Trophoblast cell (in vitro differentiated cells and primary cell): Measurements from ENCODE around the gene TIMM9.

Source experiments
- DNase-seq, 2 donors: peaks; one replicate each; pipeline ENCODE4 v3.0.0-alpha.2; 2016
- H2AFZ ChIP-seq: 2 replicates; pipeline ENCODE4 v1.6.1; 2013; ENCODE audit warnings: low read length, moderate library complexity, mild to moderate bottlenecking; ENCODE audit not compliant: insufficient read depth, poor library complexity
- H2AK5ac ChIP-seq: 2 replicates; pipeline ENCODE4 v1.6.1; 2013; ENCODE audit warnings: mild to moderate bottlenecking, low read length
- H2BK120ac ChIP-seq: 2 replicates; pipeline ENCODE4 v1.6.1; 2013; ENCODE audit warnings: low read length, mild to moderate bottlenecking, moderate library complexity; ENCODE audit not compliant: insufficient read depth, poor library complexity
- H2BK12ac ChIP-seq: 2 replicates; pipeline ENCODE4 v1.6.1; 2013; ENCODE audit warnings: mild to moderate bottlenecking, low read length, moderate library complexity
- H2BK5ac ChIP-seq: 2 replicates; pipeline ENCODE4 v1.6.1; 2013; ENCODE audit warnings: low read length, low read depth, moderate library complexity, mild to moderate bottlenecking; ENCODE audit not compliant: poor library complexity
- H3K14ac ChIP-seq: 2 replicates; pipeline ENCODE4 v1.6.1; 2013; ENCODE audit warnings: mild to moderate bottlenecking, low read length
- H3K18ac ChIP-seq: 2 replicates; pipeline ENCODE4 v1.6.1; 2013; ENCODE audit warnings: mild to moderate bottlenecking, low read length
- H3K23ac ChIP-seq: 2 replicates; pipeline ENCODE4 v1.6.1; 2013; ENCODE audit warnings: low read length
- H3K27ac ChIP-seq: 2 replicates; pipeline ENCODE4 v1.5.1; 2013; ENCODE audit warnings: low read depth, mild to moderate bottlenecking, inconsistent platforms, low read length, moderate library complexity
- H3K27me3 ChIP-seq: 2 replicates; pipeline ENCODE4 v1.6.1; 2013; ENCODE audit warnings: inconsistent platforms, mild to moderate bottlenecking, low read length, moderate library complexity; ENCODE audit not compliant: insufficient read depth
- H3K36me3 ChIP-seq, 2 experiments: 1 replicate in 1 of 2; 2 replicates in 1 of 2; pipeline ENCODE4 v1.6.1; 2013; ENCODE audit warnings: low read length in 2 of 2, mild to moderate bottlenecking in 2 of 2, moderate library complexity in 1 of 2; ENCODE audit not compliant: insufficient read depth in 2 of 2, control insufficient read depth in 1 of 2
- H3K4ac ChIP-seq: 2 replicates; pipeline ENCODE4 v1.6.1; 2013; ENCODE audit warnings: low read depth, mild to moderate bottlenecking, low read length, moderate library complexity
- H3K4me1 ChIP-seq, 2 experiments: 1 replicate in 1 of 2; 2 replicates in 1 of 2; pipeline ENCODE4 v1.6.1; 2013; ENCODE audit warnings: low read length in 2 of 2, mild to moderate bottlenecking in 2 of 2, moderate library complexity in 1 of 2; ENCODE audit not compliant: insufficient read depth in 2 of 2, control insufficient read depth in 1 of 2
- H3K4me2 ChIP-seq: 2 replicates; pipeline ENCODE4 v1.6.1; 2013; ENCODE audit warnings: inconsistent platforms, mild to moderate bottlenecking, low read length, moderate library complexity
- H3K4me3 ChIP-seq: 2 replicates; pipeline ENCODE4 v1.5.1; 2013; ENCODE audit warnings: mild to moderate bottlenecking, low read depth, low read length, inconsistent platforms
- H3K79me1 ChIP-seq: one replicate; pipeline ENCODE4 v1.6.1; 2013; ENCODE audit warnings: low read length
- H3K79me2 ChIP-seq: 2 replicates; pipeline ENCODE4 v1.6.1; 2013; ENCODE audit warnings: low read length, mild to moderate bottlenecking; ENCODE audit not compliant: control insufficient read depth, insufficient read depth, poor library complexity
- H3K9ac ChIP-seq: 2 replicates; pipeline ENCODE4 v1.6.1; 2013; ENCODE audit warnings: mild to moderate bottlenecking, low read length
- H3K9me3 ChIP-seq: 2 replicates; pipeline ENCODE4 v1.6.1; 2013; ENCODE audit warnings: low read depth, mild to moderate bottlenecking, control low read depth, inconsistent platforms, low read length; ENCODE audit not compliant: insufficient read depth
- H4K12ac ChIP-seq: 2 replicates; pipeline ENCODE4 v1.6.1; 2013; ENCODE audit warnings: low read depth, mild to moderate bottlenecking, low read length, moderate library complexity
- H4K8ac ChIP-seq: 2 replicates; pipeline ENCODE4 v1.6.1; 2013; ENCODE audit warnings: low read depth, mild to moderate bottlenecking, low read length, moderate library complexity
- H4K91ac ChIP-seq: one replicate; pipeline ENCODE4 v1.6.1; 2013; ENCODE audit warnings: low read depth, mild to moderate bottlenecking, low read length, moderate library complexity
- WGBS: extraction: QIAGEN DNeasy Blood & Tissue Kit; methylation state at CpG from one replicate; pipeline ENCODE4 v1.1.7; 2013; ENCODE audit warnings: missing lambda C conversion rate; ENCODE audit not compliant: insufficient read length, insufficient coverage; ENCODE audit errors: extremely low coverage; 5-methylcytosine and 5-hydroxymethylcytosine counted together

TIMM9 gene

DNA sequence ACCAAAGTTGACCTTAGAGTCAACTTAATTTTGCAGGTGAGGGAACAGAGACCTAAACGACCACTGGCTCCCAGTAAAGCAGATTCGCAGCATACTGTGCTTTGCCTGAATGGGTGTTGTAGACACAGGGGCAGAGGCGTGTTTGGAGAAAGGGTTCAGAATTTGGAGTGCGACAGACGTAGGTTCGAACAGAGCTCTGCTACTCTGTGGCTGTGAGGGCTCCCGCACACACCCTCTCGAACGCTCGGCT, 31.8 kb downstream of the TIMM9 start:
- Histone ChIP-seq H2AFZ (peak overlapping the region; percentile 19), H3K79me2 (no peaks in the 10 kb centered on the region), H2BK120ac (no peak overlapping the region), H3K23ac (no peak overlapping the region), H3K9ac (no peak overlapping the region), H3K4me3 (peak overlapping the region; percentile 61), H3K27me3 (no peaks in the 10 kb centered on the region), H3K36me3 (no peaks in the 10 kb centered on the region), H3K14ac (no peak overlapping the region), H3K27ac (no peak overlapping the region), H3K4me1 (peaks cover 0 to 6% of the 10 kb centered on the region in 2 experiments), H3K18ac (no peak overlapping the region), H3K79me1 (no peaks in the 10 kb centered on the region), H3K9me3 (no peaks in the 10 kb centered on the region), H2BK12ac (no peak overlapping the region), H3K4ac (no peak overlapping the region), H2AK5ac (no peak overlapping the region), H4K8ac (peak overlapping the region; percentile 7), H3K4me2 (peak overlapping the region; percentile 67), H4K12ac (peak overlapping the region; percentile 10), H4K91ac (peak overlapping the region; percentile 4), H2BK5ac (no peak overlapping the region)
- DNase-seq = no peak
- WGBS = no CpG with 5 or more reads among the region's 10 CpGs

DNA sequence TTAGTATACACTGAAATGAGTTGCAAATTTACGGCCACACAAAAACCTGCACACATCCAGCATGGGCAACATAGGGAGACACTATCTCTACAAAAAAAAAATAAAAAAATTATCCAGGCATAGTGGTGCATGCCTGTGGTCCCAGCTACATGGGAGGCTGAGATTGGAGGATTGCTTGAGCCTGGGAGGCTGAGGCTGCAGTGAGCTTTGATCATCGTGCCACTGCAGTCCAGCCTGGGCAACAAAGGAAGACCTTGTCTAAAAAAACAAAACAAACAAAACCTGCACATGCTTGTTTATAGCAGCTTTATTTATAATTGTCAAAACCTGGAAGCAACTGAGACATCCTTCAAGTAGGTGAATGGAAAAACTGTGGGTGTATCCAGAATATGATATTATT, 36.5 kb downstream of the TIMM9 start:
- Histone ChIP-seq H3K9me3 (no peaks in the 10 kb centered on the region), H3K23ac (no peak overlapping the region), H2AFZ (no peak overlapping the region), H3K9ac (no peak overlapping the region), H3K27me3 (no peaks in the 10 kb centered on the region), H4K8ac (no peak overlapping the region), H3K79me2 (no peaks in the 10 kb centered on the region), H2BK12ac (no peak overlapping the region), H3K36me3 (no peaks in the 10 kb centered on the region), H3K4me2 (no peak overlapping the region), H3K27ac (no peak overlapping the region), H4K12ac (no peak overlapping the region), H2BK120ac (no peak overlapping the region), H3K4ac (no peak overlapping the region), H4K91ac (no peak overlapping the region), H3K4me1 (peaks cover 0 to 4% of the 10 kb centered on the region in 2 experiments), H3K18ac (no peak overlapping the region), H2AK5ac (no peak overlapping the region), H3K14ac (no peak overlapping the region), H3K79me1 (no peaks in the 10 kb centered on the region), H2BK5ac (no peak overlapping the region), H3K4me3 (no peak overlapping the region)
- DNase-seq = no peak
- no CpG with 5 or more reads among the region's 2 CpGs for WGBS

DNA sequence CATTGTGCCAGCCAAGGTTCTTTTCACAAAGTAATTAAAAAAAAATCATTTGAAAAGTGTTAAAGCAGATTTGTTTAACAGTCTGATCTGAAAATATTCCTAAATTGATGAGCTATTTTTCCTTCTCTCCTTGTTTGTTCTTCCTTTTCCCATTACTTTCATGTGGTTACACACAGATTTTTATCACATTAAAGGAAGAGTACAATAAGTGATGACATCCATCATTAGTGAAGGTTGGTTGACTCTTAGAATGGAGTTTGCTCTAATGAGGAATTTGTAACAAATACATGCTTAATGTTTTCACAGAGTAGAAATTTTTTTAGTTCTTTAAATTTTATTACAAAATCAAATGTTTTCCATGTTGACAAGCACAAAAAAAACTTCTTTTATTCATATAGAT, 50.5 kb downstream of the TIMM9 start:
- Histone ChIP-seq H3K9ac (no peak overlapping the region), H2BK12ac (no peak overlapping the region), H2BK120ac (no peak overlapping the region), H3K27me3 (no peaks in the 10 kb centered on the region), H4K91ac (no peak overlapping the region), H3K14ac (no peak overlapping the region), H2AFZ (no peak overlapping the region), H2BK5ac (no peak overlapping the region), H4K8ac (no peak overlapping the region), H3K27ac (no peak overlapping the region), H3K23ac (no peak overlapping the region), H3K4me2 (no peak overlapping the region), H4K12ac (no peak overlapping the region), H3K18ac (no peak overlapping the region), H3K36me3 (peaks cover 6% of the 10 kb centered on the region in 2 experiments), H3K4ac (no peak overlapping the region), H2AK5ac (no peak overlapping the region), H3K79me1 (no peaks in the 10 kb centered on the region), H3K79me2 (no peaks in the 10 kb centered on the region), H3K9me3 (peaks cover 2% of the 10 kb centered on the region), H3K4me3 (no peak overlapping the region), H3K4me1 (no peaks in the 10 kb centered on the region)
- DNase-seq = no peak

DNA sequence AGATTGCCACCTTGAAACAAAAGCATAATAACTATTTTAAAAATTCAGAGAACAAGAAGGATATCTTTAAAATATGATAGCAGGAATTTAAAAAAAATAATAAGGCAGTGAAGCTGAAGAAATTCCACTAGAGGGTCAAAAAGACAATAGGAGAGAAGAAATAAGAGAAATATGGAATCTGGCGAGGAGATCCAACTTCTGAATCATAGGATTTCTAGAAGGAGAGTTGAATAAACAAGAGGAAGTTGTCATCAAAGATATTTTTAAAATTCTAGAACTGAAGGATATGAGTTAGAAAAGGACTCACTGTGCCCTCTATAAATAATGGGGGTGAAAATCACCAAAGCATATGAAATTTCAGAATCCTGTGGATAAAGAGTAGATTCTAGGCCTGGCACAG, 58.4 kb downstream of the TIMM9 start:
- DNase-seq = no peak
- no peak overlapping the region for H2AFZ ChIP-seq
- no peaks in the 10 kb centered on the region for H3K79me1 ChIP-seq
- H3K4me2 ChIP-seq = no peak overlapping the region
- no peak overlapping the region for H3K18ac ChIP-seq
- H4K8ac ChIP-seq = no peak overlapping the region
- H3K23ac ChIP-seq = no peak overlapping the region
- no peak overlapping the region for H2AK5ac ChIP-seq
- no peak overlapping the region for H3K4ac ChIP-seq
- H3K27ac ChIP-seq = no peak overlapping the region
- no peak overlapping the region for H4K12ac ChIP-seq
- no peaks in the 10 kb centered on the region for H3K9me3 ChIP-seq
- H2BK12ac ChIP-seq = no peak overlapping the region
- H4K91ac ChIP-seq = no peak overlapping the region
- no peak overlapping the region for H2BK120ac ChIP-seq
- H3K79me2 ChIP-seq = no peaks in the 10 kb centered on the region
- no peaks in the 10 kb centered on the region for H3K27me3 ChIP-seq
- H3K14ac ChIP-seq = no peak overlapping the region
- no peak overlapping the region for H3K9ac ChIP-seq
- no peak overlapping the region for H2BK5ac ChIP-seq
- no peak overlapping the region for H3K4me3 ChIP-seq
- no peaks in the 10 kb centered on the region for H3K4me1 ChIP-seq
- no CpG with 5 or more reads among the region's 1 CpG for WGBS
- peaks cover 5 to 11% of the 10 kb centered on the region in 2 experiments for H3K36me3 ChIP-seq

GRCh38 chr14:58367296-58367695, 60.0 kb downstream of the TIMM9 start:
- Histone ChIP-seq H3K4me2 (no peak overlapping the region), H2AFZ (no peak overlapping the region), H3K79me1 (no peaks in the 10 kb centered on the region), H4K12ac (no peak overlapping the region), H3K4ac (no peak overlapping the region), H3K9me3 (no peaks in the 10 kb centered on the region), H3K79me2 (no peaks in the 10 kb centered on the region), H4K8ac (no peak overlapping the region), H3K27ac (no peak overlapping the region), H2BK120ac (no peak overlapping the region), H2BK12ac (no peak overlapping the region), H3K23ac (no peak overlapping the region), H2BK5ac (no peak overlapping the region), H3K36me3 (peaks cover 8 to 11% of the 10 kb centered on the region in 2 experiments), H3K9ac (no peak overlapping the region), H3K4me1 (no peaks in the 10 kb centered on the region), H4K91ac (no peak overlapping the region), H2AK5ac (no peak overlapping the region), H3K4me3 (no peak overlapping the region), H3K14ac (no peak overlapping the region), H3K27me3 (no peaks in the 10 kb centered on the region), H3K18ac (no peak overlapping the region)
- no peak for DNase-seq
- WGBS = no CpG with 5 or more reads among the region's 3 CpGs
